Smooth muscle cell (in vitro differentiated cells): ENCODE results near the gene C12orf42. TPM values are rescaled to one million over a fixed set of nuclear protein-coding genes. Genes with fewer than 3 reads are reported as not detected.

Experiments used
- DNase-seq: peaks from one replicate; lab custom pipeline; 2025; ENCODE audit not compliant: unreplicated experiment; lab: John Stamatoyannopoulos, UW
- H2AFZ ChIP-seq: fragments of 200-600 bp; sonication (generic); 2 replicates; pipeline ENCODE4 v1.6.0; 2016; ENCODE audit warnings: antibody characterized with exemption, low read depth, mild to moderate bottlenecking
- H3F3A ChIP-seq: fragments of 200-600 bp; sonication (generic); 2 replicates; pipeline ENCODE4 v1.6.0; 2017; ENCODE audit warnings: antibody characterized with exemption, low read depth
- H3K27ac ChIP-seq: fragments of 200-600 bp; sonication (generic); 2 replicates; pipeline ENCODE4 v1.5.1; 2016; ENCODE audit warnings: low read depth, mild to moderate bottlenecking
- H3K27me3 ChIP-seq: fragments of 200-600 bp; sonication (generic); 2 replicates; pipeline ENCODE4 v1.6.1; 2016; ENCODE audit warnings: low read depth, mild to moderate bottlenecking
- H3K36me3 ChIP-seq: fragments of 200-600 bp; sonication (generic); 2 replicates; pipeline ENCODE4 v1.5.1; 2016; ENCODE audit warnings: low read depth
- H3K4me1 ChIP-seq: fragments of 200-600 bp; sonication (generic); 2 replicates; pipeline ENCODE4 v1.5.1; 2016; ENCODE audit warnings: low read depth
- H3K4me2 ChIP-seq: fragments of 200-600 bp; sonication (generic); 2 replicates; pipeline ENCODE4 v1.6.0; 2016; ENCODE audit warnings: mild to moderate bottlenecking
- H3K4me3 ChIP-seq: fragments of 200-600 bp; sonication (generic); 2 replicates; pipeline ENCODE4 v1.5.1; 2016; ENCODE audit warnings: mild to moderate bottlenecking
- H3K79me2 ChIP-seq: fragments of 200-600 bp; sonication (generic); 2 replicates; pipeline ENCODE4 v1.6.0; 2016; ENCODE audit warnings: low read depth, mild to moderate bottlenecking
- H3K9ac ChIP-seq: fragments of 200-600 bp; sonication (generic); 2 replicates; pipeline ENCODE4 v1.6.0; 2016; ENCODE audit warnings: low read depth
- H3K9me3 ChIP-seq: fragments of 200-600 bp; sonication (generic); replicated peaks from 2 replicates; pipeline ENCODE4 v1.5.1; 2016; ENCODE audit warnings: low read depth
- H4K20me1 ChIP-seq: fragments of 200-600 bp; sonication (generic); 2 replicates; pipeline ENCODE4 v1.6.0; 2016; ENCODE audit warnings: low read depth
- CTCF ChIP-seq: fragments of 200-600 bp; sonication (generic); IDR thresholded peaks from 2 replicates; pipeline ENCODE4 v1.5.1; 2017; ENCODE audit warnings: borderline replicate concordance, mild to moderate bottlenecking, antibody characterized with exemption; ENCODE audit not compliant: insufficient read depth, poor library complexity, severe bottlenecking
- WGBS: methylation state at CpG from one replicate; pipeline ENCODE4 v1.1.7; 2016; ENCODE audit warnings: low lambda C conversion rate; 5-methylcytosine and 5-hydroxymethylcytosine counted together
- polyA plus RNA-seq: library from polyadenylated mRNA; unstranded; fragments of >200 nt; fragmentation: Nextera tagmentation; extraction: Ambion mirVana; gene quantifications from 2 replicates; pipeline ENCODE4 v1.2.1, GENCODE V29; 2016
- total RNA-seq: library from RNA; depleted of rRNA; stranded (reverse); fragments of >200 nt; gene quantifications from 2 replicates; pipeline ENCODE4 v1.2.3, GENCODE V29; 2014

Gene C12orf42
- total and polyA plus RNA-seq, 2 experiments from 2014 or later, result not detected

GRCh38 chr12:103456006-103456405 is 39.8 kb downstream of the C12orf42 start:
- Histone ChIP-seq H3K4me3 (no peak overlapping the region), H3K27ac (no peak overlapping the region), H3K4me1 (no peaks in the 10 kb centered on the region), H3K4me2 (no peak overlapping the region), H3F3A (no peaks in the 10 kb centered on the region), H3K9ac (no peak overlapping the region), H3K27me3 (no peaks in the 10 kb centered on the region), H3K9me3 (no peaks in the 10 kb centered on the region), H2AFZ (no peak overlapping the region), H4K20me1 (no peaks in the 10 kb centered on the region), H3K79me2 (no peaks in the 10 kb centered on the region), H3K36me3 (no peaks in the 10 kb centered on the region)
- TF ChIP-seq CTCF, result no peak
- no peak for DNase-seq
- WGBS, result 83% methylated on average over 2 of the region's 2 CpGs

GRCh38 chr12:103455020-103455763 is 40.6 kb downstream of the C12orf42 start:
- Histone ChIP-seq H3K9ac (no peak overlapping the region), H3K4me2 (no peak overlapping the region), H3K9me3 (no peaks in the 10 kb centered on the region), H3K27me3 (no peaks in the 10 kb centered on the region), H3K79me2 (no peaks in the 10 kb centered on the region), H3K36me3 (no peaks in the 10 kb centered on the region), H2AFZ (no peak overlapping the region), H3K27ac (no peak overlapping the region), H4K20me1 (no peaks in the 10 kb centered on the region), H3K4me3 (no peak overlapping the region), H3F3A (no peaks in the 10 kb centered on the region), H3K4me1 (no peaks in the 10 kb centered on the region)
- DNase-seq, result no peak
- no peak for TF ChIP-seq CTCF
- WGBS, result 83% methylated on average over 3 of the region's 3 CpGs

- no peaks in the 10 kb centered on the region for H3K9me3 ChIP-seq
- TF ChIP-seq CTCF, result no peak
- no peak overlapping the region for H2AFZ ChIP-seq
- no peaks in the 10 kb centered on the region for H3K79me2 ChIP-seq
- no peak overlapping the region for H3K4me3 ChIP-seq
- no peaks in the 10 kb centered on the region for H4K20me1 ChIP-seq
- DNase-seq, result no peak
- no peaks in the 10 kb centered on the region for H3K36me3 ChIP-seq
- no peaks in the 10 kb centered on the region for H3K4me1 ChIP-seq
- 49% methylated on average over 4 of the region's 4 CpGs for WGBS
- no peak overlapping the region for H3K4me2 ChIP-seq
- no peak overlapping the region for H3K27ac ChIP-seq
- H3K9ac ChIP-seq, result no peak overlapping the region
- H3F3A ChIP-seq, result no peaks in the 10 kb centered on the region
- H3K27me3 ChIP-seq, result no peaks in the 10 kb centered on the region
Measured at GRCh38 chr12:103444983-103445382, 50.8 kb downstream of the C12orf42 start.

- Histone ChIP-seq H3K4me2 (no peak overlapping the region), H3K9ac (no peak overlapping the region), H3K27ac (no peak overlapping the region), H3K27me3 (no peaks in the 10 kb centered on the region), H3K79me2 (no peaks in the 10 kb centered on the region), H3K4me3 (no peak overlapping the region), H3K9me3 (no peaks in the 10 kb centered on the region), H2AFZ (no peak overlapping the region), H3K4me1 (no peaks in the 10 kb centered on the region), H4K20me1 (no peaks in the 10 kb centered on the region), H3K36me3 (no peaks in the 10 kb centered on the region), H3F3A (no peaks in the 10 kb centered on the region)
- DNase-seq, result no peak
- WGBS, result 84% methylated on average over 3 of the region's 3 CpGs
- no peak for TF ChIP-seq CTCF
Measured at GRCh38 chr12:103442822-103443221, 52.9 kb downstream of the C12orf42 start.
